Panc1 (cell line): ENCODE data around the gene WIPF1. TPM values are rescaled to one million over a fixed set of nuclear protein-coding genes. Genes with fewer than 3 reads are reported as not detected.

Experiments used
- ATAC-seq: fragments of 200-7000 bp; cut with Tn5 transposase; 2 replicates; pipeline ENCODE4 v1.9.1; 2020; ENCODE audit warnings: mild to moderate bottlenecking, moderate library complexity
- BruUV-seq: library from RNA; stranded (reverse); fragments of 400-500 nt; replicated peaks from 2 replicates; lab custom pipeline; 2021; lab: Mats Ljungman, UMichigan
- CTCF ChIA-PET: fragments of 300-600 bp; sonication (Branson Sonifier 250); formaldehyde crosslinking; loops from one replicate; lab custom pipeline; 2022; ENCODE audit warnings: antibody characterized with exemption; lab: Charles Lee
- POLR2A ChIA-PET: fragments of 300-600 bp; sonication (Branson Sonifier 250); formaldehyde crosslinking; loops from one replicate; lab custom pipeline; 2022; ENCODE audit warnings: antibody characterized with exemption; lab: Charles Lee
- DNase-seq: peaks from one replicate; pipeline ENCODE4 v3.0.0-alpha.2; 2010; ENCODE audit warnings: low read depth, low spot score
- H3K27ac ChIP-seq: 2 replicates; pipeline ENCODE4 v1.5.1; 2011; ENCODE audit warnings: mild to moderate bottlenecking, low read length, inconsistent platforms
- H3K27me3 ChIP-seq: fragments of 200-500 bp; sonication (Bioruptor generic); 2 replicates; pipeline ENCODE4 v1.6.0; 2014; ENCODE audit warnings: low read length, inconsistent platforms; ENCODE audit not compliant: control insufficient read depth, insufficient read depth
- H3K36me3 ChIP-seq: fragments of 200-500 bp; sonication (Bioruptor generic); 2 replicates; pipeline ENCODE4 v1.5.1; 2014; ENCODE audit warnings: inconsistent platforms, mild to moderate bottlenecking, low read length, moderate library complexity; ENCODE audit not compliant: control insufficient read depth, insufficient read depth
- H3K4me1 ChIP-seq: 2 replicates; pipeline ENCODE4 v1.5.1; 2011; ENCODE audit warnings: inconsistent platforms, mild to moderate bottlenecking, low read length, moderate library complexity; ENCODE audit not compliant: control insufficient read depth, insufficient read depth
- H3K4me3 ChIP-seq, 2 experiments: 2 replicates each; pipeline ENCODE4 v1.5.1; 2011 to 2012; ENCODE audit warnings: low read depth in 2 of 2, low read length in 2 of 2, mild to moderate bottlenecking in 2 of 2, inconsistent platforms in 1 of 2, moderate library complexity in 1 of 2
- H3K9me3 ChIP-seq: fragments of 200-500 bp; sonication (Bioruptor generic); 2 replicates; pipeline ENCODE4 v1.5.1; 2014; ENCODE audit warnings: low read depth, mild to moderate bottlenecking, inconsistent platforms, low read length, moderate library complexity; ENCODE audit not compliant: control insufficient read depth, insufficient read depth
- POLR2AphosphoS5 ChIP-seq: IDR thresholded peaks from 2 replicates; pipeline ENCODE4 v1.6.1; 2012; ENCODE audit warnings: mild to moderate bottlenecking, low read depth, low read length, moderate library complexity
- REST ChIP-seq, 2 experiments: IDR thresholded peaks; 2 replicates each; pipeline ENCODE4 v1.6.1; 2011 to 2012; ENCODE audit warnings: low read depth in 2 of 2, control low read depth in 1 of 2, low read length in 1 of 2, mild to moderate bottlenecking in 1 of 2, moderate library complexity in 1 of 2; ENCODE audit not compliant: insufficient read depth in 1 of 2
- SIN3A ChIP-seq: IDR thresholded peaks from 2 replicates; pipeline ENCODE4 v1.6.1; 2012; ENCODE audit warnings: low read depth, mild to moderate bottlenecking, low read length, moderate library complexity, borderline replicate concordance; ENCODE audit not compliant: insufficient read depth
- TCF7L2 ChIP-seq: IDR thresholded peaks from 2 replicates; pipeline ENCODE4 v1.6.1; 2011; ENCODE audit warnings: mild to moderate bottlenecking, low read depth, low read length, inconsistent platforms
- in situ Hi-C: cut with HindIII; loops from 2 replicates; pipeline ENCODE4 v1.10.0; 2016; ENCODE audit warnings: low sequenced_read_pairs, low pct_unique_long_range_greater_than_20kb
- intact Hi-C: fragments of 100-400 bp; cut with micrococcal nuclease; formaldehyde crosslinking; loops from one replicate; pipeline ENCODE4 v1.10.0; 2022; ENCODE audit not compliant: unreplicated experiment
- total RNA-seq: library from RNA; stranded (reverse); gene quantifications from one replicate; pipeline ENCODE4 v1.2.1, GENCODE V29; 2021; ENCODE audit not compliant: unreplicated experiment
- TF ChIP-seq, protein P1 (sequence below): fragments of 450-650 bp; IDR thresholded peaks from 2 replicates; pipeline ENCODE4 v1.5.1; 2017; ENCODE audit warnings: mild to moderate bottlenecking

The WIPF1 gene
- total RNA-seq, 1 experiment from 2014 or later: 8.3 TPM

- H3K27me3 ChIP-seq: no peaks in the 10 kb centered on the region
- no peak for DNase-seq
- POLR2A ChIA-PET: no interaction called here
- no TSS peak for BruUV-seq
- intact Hi-C loops: no loop called here
- no peak for TF ChIP-seq REST (IDR thresholded peaks at IDR 0.05; ENCODE audit: insufficient read depth in 1 of 2, low read depth in 2 of 2, low read length in 1 of 2)
- TF ChIP-seq TCF7L2: no peak
- TF ChIP-seq, protein P1, sequence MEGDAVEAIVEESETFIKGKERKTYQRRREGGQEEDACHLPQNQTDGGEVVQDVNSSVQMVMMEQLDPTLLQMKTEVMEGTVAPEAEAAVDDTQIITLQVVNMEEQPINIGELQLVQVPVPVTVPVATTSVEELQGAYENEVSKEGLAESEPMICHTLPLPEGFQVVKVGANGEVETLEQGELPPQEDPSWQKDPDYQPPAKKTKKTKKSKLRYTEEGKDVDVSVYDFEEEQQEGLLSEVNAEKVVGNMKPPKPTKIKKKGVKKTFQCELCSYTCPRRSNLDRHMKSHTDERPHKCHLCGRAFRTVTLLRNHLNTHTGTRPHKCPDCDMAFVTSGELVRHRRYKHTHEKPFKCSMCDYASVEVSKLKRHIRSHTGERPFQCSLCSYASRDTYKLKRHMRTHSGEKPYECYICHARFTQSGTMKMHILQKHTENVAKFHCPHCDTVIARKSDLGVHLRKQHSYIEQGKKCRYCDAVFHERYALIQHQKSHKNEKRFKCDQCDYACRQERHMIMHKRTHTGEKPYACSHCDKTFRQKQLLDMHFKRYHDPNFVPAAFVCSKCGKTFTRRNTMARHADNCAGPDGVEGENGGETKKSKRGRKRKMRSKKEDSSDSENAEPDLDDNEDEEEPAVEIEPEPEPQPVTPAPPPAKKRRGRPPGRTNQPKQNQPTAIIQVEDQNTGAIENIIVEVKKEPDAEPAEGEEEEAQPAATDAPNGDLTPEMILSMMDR: no peak
- TF ChIP-seq POLR2AphosphoS5: no peak
- TF ChIP-seq SIN3A: no peak
- no peaks in the 10 kb centered on the region for H3K4me1 ChIP-seq
- H3K9me3 ChIP-seq: no peaks in the 10 kb centered on the region
- no peak overlapping the region for H3K4me3 ChIP-seq
- no peaks in the 10 kb centered on the region for H3K36me3 ChIP-seq
- in situ Hi-C loops: no loop called here
- CTCF ChIA-PET: no interaction called here
- no peak for ATAC-seq
- no peak overlapping the region for H3K27ac ChIP-seq
These were observed 2.3 kb downstream of the WIPF1 start for GRCh38 chr2:174595116-174595809.

DNA sequence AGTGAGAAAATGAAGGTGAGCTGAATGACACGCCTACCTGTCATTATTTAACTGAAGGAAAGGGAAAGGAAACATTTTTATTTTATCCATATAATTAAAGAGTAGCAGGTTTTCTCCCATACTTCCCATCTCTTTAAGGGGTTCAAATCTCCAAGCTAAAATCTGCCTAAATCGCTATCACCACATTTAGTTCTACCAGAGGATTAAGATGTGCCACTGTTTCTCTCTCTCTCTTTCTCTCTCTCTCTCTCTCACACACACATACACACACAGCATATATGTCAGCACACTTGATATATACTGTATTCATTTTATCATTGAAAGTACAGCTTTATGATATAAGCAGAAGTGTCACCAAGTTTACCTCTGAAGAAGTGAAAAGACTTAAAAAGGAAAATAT lies 3.1 kb downstream of the WIPF1 start:
- intact Hi-C loops: no loop called here
- CTCF ChIA-PET: no interaction called here

GRCh38 chr2:174593574-174594203 lies 3.9 kb downstream of the WIPF1 start:
- TF ChIP-seq SIN3A (no peak), TCF7L2 (no peak)
- DNase-seq (no peak), ATAC-seq (no peak)
- POLR2A ChIA-PET: no interaction called here
- CTCF ChIA-PET: interaction anchor here (0.9 kb wide), 1 partner anchor 9 kb away, joined by 3 read pairs; no protein-coding TSS in a partner anchor
- intact Hi-C loops (no loop called here), in situ Hi-C loops (no loop called here)
- H3K4me3 ChIP-seq: no peak overlapping the region
- H3K27me3 ChIP-seq: no peaks in the 10 kb centered on the region
- BruUV-seq: no TSS peak
- H3K9me3 ChIP-seq: no peaks in the 10 kb centered on the region
- H3K36me3 ChIP-seq: no peaks in the 10 kb centered on the region
- no peak overlapping the region for H3K27ac ChIP-seq
- no peaks in the 10 kb centered on the region for H3K4me1 ChIP-seq

More for the DNA sequence above, 3.1 kb downstream of the WIPF1 start:
- BruUV-seq: no TSS peak
- in situ Hi-C loops: no loop called here
- no peak for DNase-seq
- H3K27me3 ChIP-seq: no peaks in the 10 kb centered on the region
- no peak for TF ChIP-seq SIN3A
- H3K9me3 ChIP-seq: no peaks in the 10 kb centered on the region
- H3K4me3 ChIP-seq: no peak overlapping the region
- POLR2A ChIA-PET: no interaction called here
- ATAC-seq: no peak
- H3K36me3 ChIP-seq: no peaks in the 10 kb centered on the region
- no peak overlapping the region for H3K27ac ChIP-seq
- H3K4me1 ChIP-seq: no peaks in the 10 kb centered on the region
